ENCODE data around the gene PPM1B.

PPM1B gene

DNA sequence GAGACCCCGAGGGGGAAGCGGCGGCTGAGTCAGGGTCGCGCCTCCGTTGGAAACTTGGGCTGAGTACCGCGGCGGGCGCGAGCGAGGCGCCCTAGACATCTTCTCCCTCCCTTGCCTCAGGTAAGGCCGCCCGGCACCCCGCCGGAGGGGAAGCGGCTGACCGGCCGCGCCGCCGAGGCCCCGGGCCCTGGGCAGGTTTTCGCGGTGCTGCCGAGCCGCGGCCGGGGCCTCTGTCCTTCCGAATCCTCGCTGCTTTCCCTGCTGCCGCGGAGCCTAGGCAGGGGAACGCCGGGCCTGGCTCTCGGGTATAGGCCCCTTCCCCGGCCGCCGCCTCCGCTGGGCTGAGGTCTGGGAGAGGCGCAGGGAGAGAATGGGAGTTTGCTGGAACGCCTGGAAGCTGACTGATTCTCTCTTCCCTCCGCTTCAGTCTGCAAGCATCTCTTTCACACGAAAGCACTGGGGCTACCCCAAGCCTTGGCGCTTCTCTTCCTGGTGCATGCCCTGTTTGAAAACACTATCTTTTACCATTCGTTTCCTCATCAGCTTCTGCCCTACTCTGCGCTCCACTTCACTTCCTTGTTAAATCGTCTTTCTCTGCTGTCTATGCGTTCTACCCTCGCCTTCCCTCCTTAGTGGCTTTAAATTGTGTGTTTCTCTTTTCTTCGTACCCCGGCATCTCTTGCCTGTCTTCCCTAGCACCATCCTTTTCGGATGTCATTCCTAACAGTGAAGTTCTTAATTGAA, 652 bp downstream of the PPM1B start (continued):
- TF ChIP-seq, protein P1, sequence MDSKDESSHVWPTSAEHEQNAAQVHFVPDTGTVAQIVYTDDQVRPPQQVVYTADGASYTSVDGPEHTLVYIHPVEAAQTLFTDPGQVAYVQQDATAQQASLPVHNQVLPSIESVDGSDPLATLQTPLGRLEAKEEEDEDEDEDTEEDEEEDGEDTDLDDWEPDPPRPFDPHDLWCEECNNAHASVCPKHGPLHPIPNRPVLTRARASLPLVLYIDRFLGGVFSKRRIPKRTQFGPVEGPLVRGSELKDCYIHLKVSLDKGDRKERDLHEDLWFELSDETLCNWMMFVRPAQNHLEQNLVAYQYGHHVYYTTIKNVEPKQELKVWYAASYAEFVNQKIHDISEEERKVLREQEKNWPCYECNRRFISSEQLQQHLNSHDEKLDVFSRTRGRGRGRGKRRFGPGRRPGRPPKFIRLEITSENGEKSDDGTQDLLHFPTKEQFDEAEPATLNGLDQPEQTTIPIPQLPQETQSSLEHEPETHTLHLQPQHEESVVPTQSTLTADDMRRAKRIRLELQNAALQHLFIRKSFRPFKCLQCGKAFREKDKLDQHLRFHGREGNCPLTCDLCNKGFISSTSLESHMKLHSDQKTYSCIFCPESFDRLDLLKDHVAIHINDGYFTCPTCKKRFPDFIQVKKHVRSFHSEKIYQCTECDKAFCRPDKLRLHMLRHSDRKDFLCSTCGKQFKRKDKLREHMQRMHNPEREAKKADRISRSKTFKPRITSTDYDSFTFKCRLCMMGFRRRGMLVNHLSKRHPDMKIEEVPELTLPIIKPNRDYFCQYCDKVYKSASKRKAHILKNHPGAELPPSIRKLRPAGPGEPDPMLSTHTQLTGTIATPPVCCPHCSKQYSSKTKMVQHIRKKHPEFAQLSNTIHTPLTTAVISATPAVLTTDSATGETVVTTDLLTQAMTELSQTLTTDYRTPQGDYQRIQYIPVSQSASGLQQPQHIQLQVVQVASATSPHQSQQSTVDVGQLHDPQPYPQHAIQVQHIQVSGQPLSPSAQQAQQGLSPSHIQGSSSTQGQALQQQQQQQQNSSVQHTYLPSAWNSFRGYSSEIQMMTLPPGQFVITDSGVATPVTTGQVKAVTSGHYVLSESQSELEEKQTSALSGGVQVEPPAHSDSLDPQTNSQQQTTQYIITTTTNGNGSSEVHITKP (tag by site-specific recombination; IDR thresholded peaks at IDR 0.05) = no peak
- no peak for TF ChIP-seq HOXC10 (CRISPR knock-in tag; IDR thresholded peaks at IDR 0.05)
- TF ChIP-seq, protein P2, sequence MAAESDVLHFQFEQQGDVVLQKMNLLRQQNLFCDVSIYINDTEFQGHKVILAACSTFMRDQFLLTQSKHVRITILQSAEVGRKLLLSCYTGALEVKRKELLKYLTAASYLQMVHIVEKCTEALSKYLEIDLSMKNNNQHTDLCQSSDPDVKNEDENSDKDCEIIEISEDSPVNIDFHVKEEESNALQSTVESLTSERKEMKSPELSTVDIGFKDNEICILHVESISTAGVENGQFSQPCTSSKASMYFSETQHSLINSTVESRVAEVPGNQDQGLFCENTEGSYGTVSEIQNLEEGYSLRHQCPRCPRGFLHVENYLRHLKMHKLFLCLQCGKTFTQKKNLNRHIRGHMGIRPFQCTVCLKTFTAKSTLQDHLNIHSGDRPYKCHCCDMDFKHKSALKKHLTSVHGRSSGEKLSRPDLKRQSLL (tag by site-specific recombination; IDR thresholded peaks at IDR 0.05) = no peak
- no peak for TF ChIP-seq SP2 (tag by site-specific recombination; IDR thresholded peaks at IDR 0.05)
- no peak for TF ChIP-seq ZBTB21 (tag by site-specific recombination; IDR thresholded peaks at IDR 0.05)
- TF ChIP-seq ZBTB20 (tag by site-specific recombination; IDR thresholded peaks at IDR 0.05) = peak; percentile 37
- TF ChIP-seq, protein P3, sequence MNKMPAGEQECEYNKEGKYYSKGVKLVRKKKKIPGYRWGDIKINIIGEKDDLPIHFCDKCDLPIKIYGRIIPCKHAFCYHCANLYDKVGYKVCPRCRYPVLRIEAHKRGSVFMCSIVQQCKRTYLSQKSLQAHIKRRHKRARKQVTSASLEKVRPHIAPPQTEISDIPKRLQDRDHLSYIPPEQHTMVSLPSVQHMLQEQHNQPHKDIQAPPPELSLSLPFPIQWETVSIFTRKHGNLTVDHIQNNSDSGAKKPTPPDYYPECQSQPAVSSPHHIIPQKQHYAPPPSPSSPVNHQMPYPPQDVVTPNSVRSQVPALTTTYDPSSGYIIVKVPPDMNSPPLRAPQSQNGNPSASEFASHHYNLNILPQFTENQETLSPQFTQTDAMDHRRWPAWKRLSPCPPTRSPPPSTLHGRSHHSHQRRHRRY (tag by site-specific recombination; IDR thresholded peaks at IDR 0.05) = no peak
- no peak for TF ChIP-seq ZNF664 (tag by site-specific recombination; IDR thresholded peaks at IDR 0.05)
- TF ChIP-seq, protein P4, sequence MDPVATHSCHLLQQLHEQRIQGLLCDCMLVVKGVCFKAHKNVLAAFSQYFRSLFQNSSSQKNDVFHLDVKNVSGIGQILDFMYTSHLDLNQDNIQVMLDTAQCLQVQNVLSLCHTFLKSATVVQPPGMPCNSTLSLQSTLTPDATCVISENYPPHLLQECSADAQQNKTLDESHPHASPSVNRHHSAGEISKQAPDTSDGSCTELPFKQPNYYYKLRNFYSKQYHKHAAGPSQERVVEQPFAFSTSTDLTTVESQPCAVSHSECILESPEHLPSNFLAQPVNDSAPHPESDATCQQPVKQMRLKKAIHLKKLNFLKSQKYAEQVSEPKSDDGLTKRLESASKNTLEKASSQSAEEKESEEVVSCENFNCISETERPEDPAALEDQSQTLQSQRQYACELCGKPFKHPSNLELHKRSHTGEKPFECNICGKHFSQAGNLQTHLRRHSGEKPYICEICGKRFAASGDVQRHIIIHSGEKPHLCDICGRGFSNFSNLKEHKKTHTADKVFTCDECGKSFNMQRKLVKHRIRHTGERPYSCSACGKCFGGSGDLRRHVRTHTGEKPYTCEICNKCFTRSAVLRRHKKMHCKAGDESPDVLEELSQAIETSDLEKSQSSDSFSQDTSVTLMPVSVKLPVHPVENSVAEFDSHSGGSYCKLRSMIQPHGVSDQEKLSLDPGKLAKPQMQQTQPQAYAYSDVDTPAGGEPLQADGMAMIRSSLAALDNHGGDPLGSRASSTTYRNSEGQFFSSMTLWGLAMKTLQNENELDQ (tag by site-specific recombination; IDR thresholded peaks at IDR 0.05; ENCODE audit: low read depth) = no peak
- TF ChIP-seq, protein P5, sequence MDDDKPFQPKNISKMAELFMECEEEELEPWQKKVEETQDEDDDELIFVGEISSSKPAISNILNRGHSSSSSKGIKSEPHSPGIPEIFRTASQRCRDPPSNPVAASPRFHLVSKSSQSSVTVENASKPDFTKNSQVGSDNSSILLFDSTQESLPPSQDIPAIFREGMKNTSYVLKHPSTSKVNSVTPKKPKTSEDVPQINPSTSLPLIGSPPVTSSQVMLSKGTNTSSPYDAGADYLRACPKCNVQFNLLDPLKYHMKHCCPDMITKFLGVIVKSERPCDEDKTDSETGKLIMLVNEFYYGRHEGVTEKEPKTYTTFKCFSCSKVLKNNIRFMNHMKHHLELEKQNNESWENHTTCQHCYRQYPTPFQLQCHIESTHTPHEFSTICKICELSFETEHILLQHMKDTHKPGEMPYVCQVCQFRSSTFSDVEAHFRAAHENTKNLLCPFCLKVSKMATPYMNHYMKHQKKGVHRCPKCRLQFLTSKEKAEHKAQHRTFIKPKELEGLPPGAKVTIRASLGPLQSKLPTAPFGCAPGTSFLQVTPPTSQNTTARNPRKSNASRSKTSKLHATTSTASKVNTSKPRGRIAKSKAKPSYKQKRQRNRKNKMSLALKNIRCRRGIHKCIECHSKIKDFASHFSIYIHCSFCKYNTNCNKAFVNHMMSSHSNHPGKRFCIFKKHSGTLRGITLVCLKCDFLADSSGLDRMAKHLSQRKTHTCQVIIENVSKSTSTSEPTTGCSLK (tag by site-specific recombination; IDR thresholded peaks at IDR 0.05) = no peak
- no peak for TF ChIP-seq KLF1 (tag by site-specific recombination; IDR thresholded peaks at IDR 0.05)
- TF ChIP-seq KLF8 (tag by site-specific recombination; IDR thresholded peaks at IDR 0.05) = no peak
- TF ChIP-seq, protein P6, sequence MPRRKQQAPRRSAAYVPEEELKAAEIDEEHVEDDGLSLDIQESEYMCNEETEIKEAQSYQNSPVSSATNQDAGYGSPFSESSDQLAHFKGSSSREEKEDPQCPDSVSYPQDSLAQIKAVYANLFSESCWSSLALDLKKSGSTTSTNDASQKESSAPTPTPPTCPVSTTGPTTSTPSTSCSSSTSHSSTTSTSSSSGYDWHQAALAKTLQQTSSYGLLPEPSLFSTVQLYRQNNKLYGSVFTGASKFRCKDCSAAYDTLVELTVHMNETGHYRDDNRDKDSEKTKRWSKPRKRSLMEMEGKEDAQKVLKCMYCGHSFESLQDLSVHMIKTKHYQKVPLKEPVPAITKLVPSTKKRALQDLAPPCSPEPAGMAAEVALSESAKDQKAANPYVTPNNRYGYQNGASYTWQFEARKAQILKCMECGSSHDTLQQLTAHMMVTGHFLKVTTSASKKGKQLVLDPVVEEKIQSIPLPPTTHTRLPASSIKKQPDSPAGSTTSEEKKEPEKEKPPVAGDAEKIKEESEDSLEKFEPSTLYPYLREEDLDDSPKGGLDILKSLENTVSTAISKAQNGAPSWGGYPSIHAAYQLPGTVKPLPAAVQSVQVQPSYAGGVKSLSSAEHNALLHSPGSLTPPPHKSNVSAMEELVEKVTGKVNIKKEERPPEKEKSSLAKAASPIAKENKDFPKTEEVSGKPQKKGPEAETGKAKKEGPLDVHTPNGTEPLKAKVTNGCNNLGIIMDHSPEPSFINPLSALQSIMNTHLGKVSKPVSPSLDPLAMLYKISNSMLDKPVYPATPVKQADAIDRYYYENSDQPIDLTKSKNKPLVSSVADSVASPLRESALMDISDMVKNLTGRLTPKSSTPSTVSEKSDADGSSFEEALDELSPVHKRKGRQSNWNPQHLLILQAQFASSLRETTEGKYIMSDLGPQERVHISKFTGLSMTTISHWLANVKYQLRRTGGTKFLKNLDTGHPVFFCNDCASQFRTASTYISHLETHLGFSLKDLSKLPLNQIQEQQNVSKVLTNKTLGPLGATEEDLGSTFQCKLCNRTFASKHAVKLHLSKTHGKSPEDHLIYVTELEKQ (tag by site-specific recombination; IDR thresholded peaks at IDR 0.05; ENCODE audit: borderline replicate concordance) = no peak
- no peak for TF ChIP-seq GLIS1 (tag by site-specific recombination; IDR thresholded peaks at IDR 0.05)
- TF ChIP-seq ZNF654 (tag by site-specific recombination; IDR thresholded peaks at IDR 0.05; ENCODE audit: low read depth) = no peak
- TF ChIP-seq ZNF747 (tag by site-specific recombination; IDR thresholded peaks at IDR 0.05) = no peak
- no peak for TF ChIP-seq GLI2 (tag by site-specific recombination; IDR thresholded peaks at IDR 0.05; ENCODE audit: borderline replicate concordance, low read depth)
- peak; percentile 63; the same call in 1 of the 2 replicates for TF ChIP-seq ZFP37 (tag by site-specific recombination; IDR thresholded peaks at IDR 0.05)
- TF ChIP-seq ZNF768 (tag by site-specific recombination; IDR thresholded peaks at IDR 0.05) = no peak
- no peak for TF ChIP-seq MEIS1 (CRISPR knock-in tag; IDR thresholded peaks at IDR 0.05; ENCODE audit: borderline replicate concordance)
- TF ChIP-seq ZNF549 (tag by site-specific recombination; IDR thresholded peaks at IDR 0.05) = no peak
